ENCODE data around the gene DENND2C.
"Not testable (repeated sequence)": the region's sequence is repeated elsewhere in the genome, so short reads cannot be mapped to it uniquely, and the experiment has no call there.

The DENND2C gene

DNA sequence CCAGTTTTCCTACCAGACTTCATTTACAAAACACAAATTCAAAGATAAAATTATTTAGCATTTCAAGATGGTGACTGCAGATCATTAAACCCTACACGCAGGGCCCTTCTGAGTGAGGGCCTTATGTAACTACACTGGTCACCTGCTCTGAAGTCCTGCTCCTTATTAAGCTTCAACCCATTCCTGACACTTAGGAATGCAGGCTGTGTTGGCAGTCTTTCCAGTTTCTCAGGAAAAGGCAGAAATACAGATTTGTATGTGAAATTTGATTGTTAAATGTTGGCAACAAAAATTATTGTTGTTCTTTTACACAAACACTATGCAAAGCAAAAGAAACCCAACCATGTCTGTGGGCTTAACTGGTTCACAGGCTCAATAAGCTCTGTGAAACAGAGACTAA, 62.6 kb downstream of the DENND2C start:
- no peak for DNase-seq (ENCODE audit: low read depth)

- DNase-seq (ENCODE audit: low read depth): no peak
Measured at GRCh38 chr1:114597949-114598348, 71.9 kb downstream of the DENND2C start.

- DNase-seq (ENCODE audit: low read depth): no peak
Measured at GRCh38 chr1:114595602-114596001, 74.2 kb downstream of the DENND2C start.

- DNase-seq (ENCODE audit: low read depth): no peak
Measured at GRCh38 chr1:114594046-114594445, 75.8 kb downstream of the DENND2C start.

DNA sequence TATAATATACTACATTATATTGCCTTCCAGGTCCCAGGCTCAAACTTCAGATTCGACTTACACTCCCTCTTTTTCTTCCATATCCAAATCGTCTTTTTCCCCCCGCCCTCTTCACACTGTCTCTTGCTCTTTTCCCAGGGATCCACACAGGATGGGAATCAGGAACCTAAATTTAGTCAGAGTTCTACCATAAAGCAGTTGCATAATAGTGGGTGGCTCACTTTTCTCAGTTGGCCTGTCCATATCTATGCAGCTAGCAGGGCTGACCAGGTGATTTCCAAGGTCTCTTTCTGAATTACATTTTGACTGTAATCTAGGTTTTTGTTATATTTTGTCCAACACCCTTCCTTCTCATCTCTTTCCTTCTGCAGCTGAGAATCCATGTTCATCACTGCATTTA, 80.7 kb downstream of the DENND2C start:
- DNase-seq (ENCODE audit: low read depth): no peak

GRCh38 chr1:114588196-114588689, 81.6 kb downstream of the DENND2C start:
- no peak for DNase-seq (ENCODE audit: low read depth)

DNA sequence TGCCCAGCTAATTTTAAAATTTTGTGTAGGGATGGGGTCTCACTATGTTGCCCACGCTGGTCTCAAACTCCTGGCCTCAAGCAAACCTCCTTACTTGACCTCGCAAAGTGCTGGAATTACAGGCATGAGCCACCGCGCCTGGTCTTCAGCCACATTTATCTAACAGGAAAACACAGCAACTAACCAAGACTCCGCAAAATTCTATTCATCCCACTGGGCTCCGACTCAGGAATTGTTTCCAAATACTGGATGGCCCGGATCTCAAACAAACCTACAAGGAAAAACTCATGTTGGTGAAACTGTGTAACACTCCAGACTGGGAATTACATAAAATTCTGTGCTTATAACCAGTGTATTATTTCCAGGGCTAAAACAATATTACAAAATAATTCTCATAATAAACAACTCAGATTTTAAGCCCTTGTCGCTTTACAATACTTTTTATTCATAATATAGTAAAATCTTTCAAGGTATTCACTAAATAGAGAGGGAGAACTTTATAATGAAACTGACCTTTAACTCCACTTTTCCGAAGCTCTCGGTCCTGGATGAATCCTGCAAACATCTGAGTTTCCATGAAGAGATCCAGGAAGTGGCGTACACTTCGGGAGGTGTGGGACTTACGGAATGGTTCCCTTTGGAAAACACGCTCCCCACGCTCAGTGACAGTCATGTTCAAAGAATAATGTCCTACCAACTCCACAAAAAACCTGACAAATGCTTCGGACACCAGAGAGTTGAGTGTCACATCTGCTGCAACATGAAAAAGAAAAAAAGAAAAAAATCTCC, 82.5 kb downstream of the DENND2C start:
- no peak for DNase-seq (ENCODE audit: low read depth)

GRCh38 chr1:114586513-114587047, 83.3 kb downstream of the DENND2C start:
- no peak for DNase-seq (ENCODE audit: low read depth)

GRCh38 chr1:114585231-114585630, 84.6 kb downstream of the DENND2C start:
- no peak for DNase-seq (ENCODE audit: low read depth)

- DNase-seq (ENCODE audit: low read depth): peak; percentile 97
Measured at GRCh38 chr1:114581335-114582287, 88.2 kb downstream of the DENND2C start, which contains the start of gene BCAS2. TSS of gene BCAS2 (minus strand) at chr1:114581615. CDS start at chr1:114581591, 24 bp downstream.

GRCh38 chr1:114574365-114574764, 95.5 kb downstream of the DENND2C start:
- DNase-seq (ENCODE audit: low read depth): no peak

- DNase-seq (ENCODE audit: low read depth): no peak
Measured at GRCh38 chr1:114564141-114564540, 105.7 kb downstream of the DENND2C start.

GRCh38 chr1:114562978-114563510, 106.8 kb downstream of the DENND2C start:
- DNase-seq (ENCODE audit: low read depth): not testable (repeated sequence)

DNA sequence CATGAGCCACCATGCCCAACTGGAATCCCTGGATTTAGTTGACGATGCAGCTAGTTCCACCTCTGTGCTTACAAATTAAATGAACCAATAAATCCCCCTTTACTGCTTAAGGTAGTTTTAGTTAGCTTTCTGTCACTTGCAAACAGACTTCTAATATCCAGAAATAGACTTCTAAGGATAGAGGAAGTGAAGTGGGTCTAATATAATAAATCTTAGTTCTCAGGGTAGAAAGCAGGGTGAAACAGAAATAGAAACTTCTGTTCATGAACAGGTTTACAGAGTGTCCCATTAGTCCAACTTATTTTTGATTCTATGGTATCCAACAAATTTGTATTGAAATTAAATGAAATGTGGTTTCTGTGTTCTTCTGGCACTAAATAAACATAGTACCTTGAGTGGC, 108.5 kb downstream of the DENND2C start:
- DNase-seq (ENCODE audit: low read depth): no peak

GRCh38 chr1:114559356-114559755, 110.5 kb downstream of the DENND2C start:
- no peak for DNase-seq (ENCODE audit: low read depth)

DNA sequence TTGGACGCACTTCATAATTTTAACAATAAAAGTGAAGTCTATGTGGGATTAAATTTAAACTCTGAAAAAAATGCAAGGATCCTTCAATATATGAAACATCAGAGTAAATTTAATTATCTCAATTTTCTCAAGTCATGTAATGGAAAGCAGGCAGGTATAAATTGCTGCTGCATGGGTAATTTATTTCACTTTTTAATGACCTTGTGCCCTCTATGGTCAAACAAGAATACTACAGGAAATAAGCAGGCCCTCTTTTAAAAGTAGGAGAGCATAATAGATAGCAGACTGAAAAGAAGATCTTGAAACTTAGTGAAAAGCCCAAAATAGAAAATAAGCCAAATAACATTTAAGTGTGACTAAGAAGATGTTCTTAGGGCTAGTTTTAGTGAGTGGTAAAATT, 111.3 kb downstream of the DENND2C start:
- no peak for DNase-seq (ENCODE audit: low read depth)

GRCh38 chr1:114554577-114554976, 115.3 kb downstream of the DENND2C start:
- DNase-seq (ENCODE audit: low read depth): no peak

DNA sequence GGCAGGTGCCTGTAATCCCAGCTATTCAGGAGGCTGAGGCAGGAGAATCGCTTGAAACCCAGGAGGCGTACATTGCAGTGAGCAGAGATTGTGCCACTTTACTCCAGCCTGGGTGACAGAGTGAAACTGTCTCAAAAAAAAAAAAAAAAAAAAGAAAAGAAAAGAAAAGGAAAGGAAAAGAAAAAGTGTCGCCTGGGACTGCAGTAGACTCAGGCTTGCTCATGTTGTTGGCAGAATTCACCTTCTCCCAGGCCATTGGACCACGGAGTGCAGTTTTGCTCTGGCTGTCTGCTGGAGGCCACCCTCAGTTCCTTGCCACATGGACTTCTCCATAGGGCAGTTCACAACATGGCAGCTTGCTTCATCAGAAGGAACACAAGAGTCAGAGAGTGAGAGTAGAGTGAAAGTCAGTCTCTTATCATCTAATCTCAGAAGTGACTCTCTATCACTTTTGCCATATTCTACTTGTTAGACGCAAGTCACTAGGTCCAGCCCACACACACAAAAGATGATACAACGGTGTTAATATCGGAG, 117.7 kb downstream of the DENND2C start:
- no peak for DNase-seq (ENCODE audit: low read depth)

GRCh38 chr1:114551400-114551799, 118.4 kb downstream of the DENND2C start:
- no peak for DNase-seq (ENCODE audit: low read depth)

- no peak for DNase-seq (ENCODE audit: low read depth)
Measured at GRCh38 chr1:114550336-114550735, 119.5 kb downstream of the DENND2C start.

- no peak for DNase-seq (ENCODE audit: low read depth)
Measured at GRCh38 chr1:114549137-114549536, 120.7 kb downstream of the DENND2C start.

- no peak for DNase-seq (ENCODE audit: low read depth)
Measured at GRCh38 chr1:114547076-114547475, 122.8 kb downstream of the DENND2C start.

All from GM04504 (cell line).